ENCODE results near the gene PIK3R1.

GRCh38 chr5:68215898-68216244 lies 315 bp downstream of the PIK3R1 start:
- no peak for TF ChIP-seq CTCF (IDR thresholded peaks at IDR 0.05)
- no peak for TF ChIP-seq EZH2 (IDR thresholded peaks at IDR 0.05)
- TF ChIP-seq EZH2phosphoT487 (IDR thresholded peaks at IDR 0.05): no peak

Data from neural progenitor cell (in vitro differentiated cells).